ENCODE data around the gene AGK. TPM values are rescaled to one million over a fixed set of nuclear protein-coding genes. Genes with fewer than 3 reads are reported as not detected.

AGK gene
- total and polyA plus RNA-seq, 8 donors, result 2.9 to 42.8 (median 12.7) TPM

- Histone ChIP-seq H3K9me3 (peaks cover 0 to 9% (median 2%) of the 10 kb centered on the region in 4 donors), H3K4me3 (no peak overlapping the region), H3K27me3 (no peaks in the 10 kb centered on the region), H3K27ac (no peak overlapping the region), H3K36me3 (peaks cover 6 to 76% (median 69%) of the 10 kb centered on the region in 4 donors), H3K4me1 (peaks cover 0 to 3% (median 0%) of the 10 kb centered on the region in 4 donors)
- DNase-seq, result no peak
- 88 to 93% (median 89%) methylated on average over 2 of the region's 2 CpGs for WGBS, 5 donors
- TF ChIP-seq POLR2A (IDR thresholded peaks at IDR 0.05), result no peak
- no peak for TF ChIP-seq POLR2AphosphoS5 (IDR thresholded peaks at IDR 0.05)
- no peak for TF ChIP-seq CTCF (IDR thresholded peaks at IDR 0.05)
- TF ChIP-seq EP300 (IDR thresholded peaks at IDR 0.05), result no peak
- intact Hi-C loops (cut with DNase I; ENCODE audit: low total_unique reads), result no loop called here
These were observed 11.8 kb downstream of the AGK start for GRCh38 chr7:141562972-141563371.

GRCh38 chr7:141563956-141564623 is 12.9 kb downstream of the AGK start:
- intact Hi-C loops (cut with DNase I; ENCODE audit: low total_unique reads), result no loop called here
- no peak for DNase-seq
- no peak overlapping the region for H3K4me3 ChIP-seq
- peaks cover 6 to 79% (median 74%) of the 10 kb centered on the region in 4 donors for H3K36me3 ChIP-seq
- H3K4me1 ChIP-seq, result no peaks in the 10 kb centered on the region
- H3K9me3 ChIP-seq, result peaks cover 0 to 5% (median 2%) of the 10 kb centered on the region in 4 donors
- H3K27ac ChIP-seq, result no peak overlapping the region
- WGBS, 5 donors, result 90 to 98% (median 93%) methylated on average over 2 of the region's 2 CpGs
- TF ChIP-seq EP300 (IDR thresholded peaks at IDR 0.05), result no peak
- no peak for TF ChIP-seq POLR2AphosphoS5 (IDR thresholded peaks at IDR 0.05)
- no peak for TF ChIP-seq CTCF (IDR thresholded peaks at IDR 0.05)
- no peak for TF ChIP-seq POLR2A (IDR thresholded peaks at IDR 0.05)
- H3K27me3 ChIP-seq, result no peaks in the 10 kb centered on the region

GRCh38 chr7:141567432-141567831 is 16.2 kb downstream of the AGK start:
- intact Hi-C loops (cut with DNase I; ENCODE audit: low total_unique reads), result no loop called here
- WGBS, 5 donors, result 88 to 100% (median 98%) methylated on average over 1 of the region's 1 CpG
- H3K27ac ChIP-seq, result no peak overlapping the region

GRCh38 chr7:141568227-141568626 is 17.0 kb downstream of the AGK start:
- intact Hi-C loops (cut with DNase I; ENCODE audit: low total_unique reads), result no loop called here
- Histone ChIP-seq H3K36me3 (peaks cover 10 to 70% (median 63%) of the 10 kb centered on the region in 4 donors), H3K27ac (no peak overlapping the region), H3K27me3 (no peaks in the 10 kb centered on the region), H3K4me1 (no peaks in the 10 kb centered on the region), H3K4me3 (no peak overlapping the region), H3K9me3 (no peaks in the 10 kb centered on the region)
- no peak for TF ChIP-seq CTCF (IDR thresholded peaks at IDR 0.05)
- TF ChIP-seq POLR2AphosphoS5 (IDR thresholded peaks at IDR 0.05), result no peak
- TF ChIP-seq POLR2A (IDR thresholded peaks at IDR 0.05), result no peak
- TF ChIP-seq EP300 (IDR thresholded peaks at IDR 0.05), result no peak
- no peak for DNase-seq
- WGBS, 5 donors, result 68 to 95% (median 93%) methylated on average over 4 of the region's 4 CpGs

More at GRCh38 chr7:141567432-141567831, 16.2 kb downstream of the AGK start:
- no peaks in the 10 kb centered on the region for H3K27me3 ChIP-seq
- H3K4me1 ChIP-seq, result no peaks in the 10 kb centered on the region
- no peaks in the 10 kb centered on the region for H3K9me3 ChIP-seq
- peaks cover 6 to 78% (median 71%) of the 10 kb centered on the region in 4 donors for H3K36me3 ChIP-seq
- TF ChIP-seq POLR2A (IDR thresholded peaks at IDR 0.05) (no peak), EP300 (IDR thresholded peaks at IDR 0.05) (no peak), POLR2AphosphoS5 (IDR thresholded peaks at IDR 0.05) (no peak), CTCF (IDR thresholded peaks at IDR 0.05) (no peak)
- no peak overlapping the region for H3K4me3 ChIP-seq
- DNase-seq, result no peak

Measured in stomach (tissue), 9 donors.